ENCODE data around the gene PRSS36.

PRSS36 gene

GRCh38 chr16:31134625-31135534, 15.0 kb downstream of the PRSS36 start:
- no peak overlapping the region for H3K27ac ChIP-seq (ENCODE audit: low read depth, low read length)
- peak overlapping the region; percentile 70 for H3K4me3 ChIP-seq (ENCODE audit: low read length)
- H3K36me3 ChIP-seq (ENCODE audit: control insufficient read depth, insufficient read depth, low read length): peaks cover 9% of the 10 kb centered on the region
- no peaks in the 10 kb centered on the region for H3K27me3 ChIP-seq (ENCODE audit: control insufficient read depth, insufficient read depth, low read length)
- no peaks in the 10 kb centered on the region for H3K4me1 ChIP-seq (ENCODE audit: control insufficient read depth, insufficient read depth, low read length)
- H3K9ac ChIP-seq (ENCODE audit: low read length): peak overlapping the region; percentile 64

- H3K27ac ChIP-seq (ENCODE audit: low read depth, low read length): no peak overlapping the region
- H3K4me1 ChIP-seq (ENCODE audit: control insufficient read depth, insufficient read depth, low read length): no peaks in the 10 kb centered on the region
- no peaks in the 10 kb centered on the region for H3K27me3 ChIP-seq (ENCODE audit: control insufficient read depth, insufficient read depth, low read length)
- peaks cover 9% of the 10 kb centered on the region for H3K36me3 ChIP-seq (ENCODE audit: control insufficient read depth, insufficient read depth, low read length)
- H3K9ac ChIP-seq (ENCODE audit: low read length): no peak overlapping the region
- peak overlapping the region; percentile 70 for H3K4me3 ChIP-seq (ENCODE audit: low read length)
Observed at GRCh38 chr16:31134091-31134571, 15.7 kb downstream of the PRSS36 start.

- Histone ChIP-seq H3K27me3 (ENCODE audit: control insufficient read depth, insufficient read depth, low read length) (no peaks in the 10 kb centered on the region), H3K36me3 (ENCODE audit: control insufficient read depth, insufficient read depth, low read length) (peaks cover 13% of the 10 kb centered on the region), H3K4me1 (ENCODE audit: control insufficient read depth, insufficient read depth, low read length) (no peaks in the 10 kb centered on the region), H3K9ac (ENCODE audit: low read length) (no peak overlapping the region), H3K27ac (ENCODE audit: low read depth, low read length) (no peak overlapping the region), H3K4me3 (ENCODE audit: low read length) (no peak overlapping the region)
Observed at GRCh38 chr16:31133046-31133501, 16.8 kb downstream of the PRSS36 start.

GRCh38 chr16:31132303-31132979, 17.4 kb downstream of the PRSS36 start:
- H3K27me3 ChIP-seq (ENCODE audit: control insufficient read depth, insufficient read depth, low read length): no peaks in the 10 kb centered on the region
- H3K9ac ChIP-seq (ENCODE audit: low read length): no peak overlapping the region
- H3K4me1 ChIP-seq (ENCODE audit: control insufficient read depth, insufficient read depth, low read length): no peaks in the 10 kb centered on the region
- H3K36me3 ChIP-seq (ENCODE audit: control insufficient read depth, insufficient read depth, low read length): peaks cover 15% of the 10 kb centered on the region
- H3K27ac ChIP-seq (ENCODE audit: low read depth, low read length): no peak overlapping the region
- no peak overlapping the region for H3K4me3 ChIP-seq (ENCODE audit: low read length)

GRCh38 chr16:31131841-31132271, 18.0 kb downstream of the PRSS36 start:
- Histone ChIP-seq H3K9ac (ENCODE audit: low read length) (no peak overlapping the region), H3K36me3 (ENCODE audit: control insufficient read depth, insufficient read depth, low read length) (peaks cover 15% of the 10 kb centered on the region), H3K4me3 (ENCODE audit: low read length) (no peak overlapping the region), H3K4me1 (ENCODE audit: control insufficient read depth, insufficient read depth, low read length) (no peaks in the 10 kb centered on the region), H3K27ac (ENCODE audit: low read depth, low read length) (no peak overlapping the region), H3K27me3 (ENCODE audit: control insufficient read depth, insufficient read depth, low read length) (no peaks in the 10 kb centered on the region)

- Histone ChIP-seq H3K27ac (ENCODE audit: low read depth, low read length) (no peak overlapping the region), H3K36me3 (ENCODE audit: control insufficient read depth, insufficient read depth, low read length) (peaks cover 15% of the 10 kb centered on the region), H3K9ac (ENCODE audit: low read length) (no peak overlapping the region), H3K4me3 (ENCODE audit: low read length) (no peak overlapping the region), H3K27me3 (ENCODE audit: control insufficient read depth, insufficient read depth, low read length) (no peaks in the 10 kb centered on the region), H3K4me1 (ENCODE audit: control insufficient read depth, insufficient read depth, low read length) (no peaks in the 10 kb centered on the region)
Observed at GRCh38 chr16:31131416-31131815, 18.4 kb downstream of the PRSS36 start.

GRCh38 chr16:31130899-31131298, 19.0 kb downstream of the PRSS36 start:
- Histone ChIP-seq H3K4me1 (ENCODE audit: control insufficient read depth, insufficient read depth, low read length) (no peaks in the 10 kb centered on the region), H3K36me3 (ENCODE audit: control insufficient read depth, insufficient read depth, low read length) (peaks cover 15% of the 10 kb centered on the region), H3K27me3 (ENCODE audit: control insufficient read depth, insufficient read depth, low read length) (no peaks in the 10 kb centered on the region), H3K27ac (ENCODE audit: low read depth, low read length) (no peak overlapping the region), H3K4me3 (ENCODE audit: low read length) (no peak overlapping the region), H3K9ac (ENCODE audit: low read length) (no peak overlapping the region)

- H3K36me3 ChIP-seq (ENCODE audit: control insufficient read depth, insufficient read depth, low read length): peaks cover 15% of the 10 kb centered on the region
- no peak overlapping the region for H3K9ac ChIP-seq (ENCODE audit: low read length)
- H3K4me1 ChIP-seq (ENCODE audit: control insufficient read depth, insufficient read depth, low read length): no peaks in the 10 kb centered on the region
- H3K27me3 ChIP-seq (ENCODE audit: control insufficient read depth, insufficient read depth, low read length): no peaks in the 10 kb centered on the region
- no peak overlapping the region for H3K4me3 ChIP-seq (ENCODE audit: low read length)
- no peak overlapping the region for H3K27ac ChIP-seq (ENCODE audit: low read depth, low read length)
Observed at GRCh38 chr16:31130336-31130891, 19.5 kb downstream of the PRSS36 start.

GRCh38 chr16:31129568-31130335, 20.1 kb downstream of the PRSS36 start:
- no peak overlapping the region for H3K9ac ChIP-seq (ENCODE audit: low read length)
- no peaks in the 10 kb centered on the region for H3K27me3 ChIP-seq (ENCODE audit: control insufficient read depth, insufficient read depth, low read length)
- H3K36me3 ChIP-seq (ENCODE audit: control insufficient read depth, insufficient read depth, low read length): peaks cover 15% of the 10 kb centered on the region
- H3K4me3 ChIP-seq (ENCODE audit: low read length): no peak overlapping the region
- H3K27ac ChIP-seq (ENCODE audit: low read depth, low read length): peak overlapping the region; percentile 64
- H3K4me1 ChIP-seq (ENCODE audit: control insufficient read depth, insufficient read depth, low read length): no peaks in the 10 kb centered on the region

GRCh38 chr16:31128711-31129567, 20.9 kb downstream of the PRSS36 start:
- Histone ChIP-seq H3K36me3 (ENCODE audit: control insufficient read depth, insufficient read depth, low read length) (peaks cover 15% of the 10 kb centered on the region), H3K4me1 (ENCODE audit: control insufficient read depth, insufficient read depth, low read length) (no peaks in the 10 kb centered on the region), H3K27ac (ENCODE audit: low read depth, low read length) (peak overlapping the region; percentile 64), H3K9ac (ENCODE audit: low read length) (no peak overlapping the region), H3K4me3 (ENCODE audit: low read length) (no peak overlapping the region), H3K27me3 (ENCODE audit: control insufficient read depth, insufficient read depth, low read length) (no peaks in the 10 kb centered on the region)

- H3K9ac ChIP-seq (ENCODE audit: low read length): no peak overlapping the region
- H3K4me3 ChIP-seq (ENCODE audit: low read length): no peak overlapping the region
- no peaks in the 10 kb centered on the region for H3K27me3 ChIP-seq (ENCODE audit: control insufficient read depth, insufficient read depth, low read length)
- no peaks in the 10 kb centered on the region for H3K4me1 ChIP-seq (ENCODE audit: control insufficient read depth, insufficient read depth, low read length)
- peaks cover 14% of the 10 kb centered on the region for H3K36me3 ChIP-seq (ENCODE audit: control insufficient read depth, insufficient read depth, low read length)
- no peak overlapping the region for H3K27ac ChIP-seq (ENCODE audit: low read depth, low read length)
Observed at GRCh38 chr16:31127182-31127581, 22.7 kb downstream of the PRSS36 start.
